Skeletal muscle satellite cell (primary cell): ENCODE results near the gene RPL28.
A peak's percentile ranks its signal among the peaks of the same experiment; 100 is the strongest.
"Not testable (repeated sequence)": the region's sequence is repeated elsewhere in the genome, so short reads cannot be mapped to it uniquely, and the experiment has no call there.

ENCODE experiments used
- H3K27me3 ChIP-seq: 2 replicates; pipeline ENCODE4 v1.7.0; 2013; ENCODE audit warnings: low read length; ENCODE audit not compliant: control insufficient read depth, insufficient read depth
- H3K36me3 ChIP-seq: 2 replicates; pipeline ENCODE4 v1.7.0; 2013; ENCODE audit warnings: mild to moderate bottlenecking, control low read depth, low read length; ENCODE audit not compliant: insufficient read depth
- H3K4me1 ChIP-seq: 2 replicates; pipeline ENCODE4 v1.7.0; 2013; ENCODE audit warnings: low read length; ENCODE audit not compliant: control insufficient read depth, insufficient read depth
- H3K4me2 ChIP-seq: 2 replicates; pipeline ENCODE4 v1.7.0; 2013; ENCODE audit warnings: mild to moderate bottlenecking, low read length
- H3K4me3 ChIP-seq: 2 replicates; pipeline ENCODE4 v1.7.0; 2013; ENCODE audit warnings: low read length
- H3K9ac ChIP-seq: 2 replicates; pipeline ENCODE4 v1.7.0; 2013; ENCODE audit warnings: mild to moderate bottlenecking, low read depth, low read length, moderate library complexity
- H3K9me3 ChIP-seq: replicated peaks from 2 replicates; pipeline ENCODE4 v1.7.0; 2013; ENCODE audit warnings: mild to moderate bottlenecking, control low read depth, low read length

RPL28 gene

GRCh38 chr19:55390461-55390880, 4.7 kb downstream of the RPL28 start:
- H3K9me3 ChIP-seq: no peaks in the 10 kb centered on the region
- H3K4me2 ChIP-seq: no peak overlapping the region
- no peaks in the 10 kb centered on the region for H3K27me3 ChIP-seq
- no peak overlapping the region for H3K9ac ChIP-seq
- peaks cover 25% of the 10 kb centered on the region for H3K4me1 ChIP-seq
- peaks cover 61% of the 10 kb centered on the region for H3K36me3 ChIP-seq
- no peak overlapping the region for H3K4me3 ChIP-seq

GRCh38 chr19:55391191-55391670, 5.5 kb downstream of the RPL28 start:
- Histone ChIP-seq H3K4me3 (no peak overlapping the region), H3K4me1 (peaks cover 25% of the 10 kb centered on the region), H3K36me3 (peaks cover 59% of the 10 kb centered on the region), H3K9me3 (no peaks in the 10 kb centered on the region), H3K4me2 (no peak overlapping the region), H3K27me3 (no peaks in the 10 kb centered on the region), H3K9ac (no peak overlapping the region)

- Histone ChIP-seq H3K4me2 (no peak overlapping the region), H3K36me3 (peaks cover 52% of the 10 kb centered on the region)
These were observed 6.2 kb downstream of the RPL28 start for GRCh38 chr19:55391702-55392615.

GRCh38 chr19:55392820-55393761, 7.4 kb downstream of the RPL28 start:
- Histone ChIP-seq H3K4me2 (no peak overlapping the region), H3K9ac (no peak overlapping the region), H3K4me1 (peaks cover 12% of the 10 kb centered on the region), H3K9me3 (no peaks in the 10 kb centered on the region), H3K36me3 (peaks cover 41% of the 10 kb centered on the region), H3K4me3 (no peak overlapping the region), H3K27me3 (no peaks in the 10 kb centered on the region)

More at GRCh38 chr19:55391702-55392615, 6.2 kb downstream of the RPL28 start:
- no peaks in the 10 kb centered on the region for H3K9me3 ChIP-seq
- H3K4me3 ChIP-seq: no peak overlapping the region
- H3K9ac ChIP-seq: no peak overlapping the region
- H3K4me1 ChIP-seq: peaks cover 23% of the 10 kb centered on the region
- H3K27me3 ChIP-seq: no peaks in the 10 kb centered on the region

- H3K9ac ChIP-seq: no peak overlapping the region
- no peak overlapping the region for H3K4me2 ChIP-seq
- H3K27me3 ChIP-seq: no peaks in the 10 kb centered on the region
- H3K4me3 ChIP-seq: no peak overlapping the region
- peaks cover 28% of the 10 kb centered on the region for H3K36me3 ChIP-seq
- no peaks in the 10 kb centered on the region for H3K4me1 ChIP-seq
- no peaks in the 10 kb centered on the region for H3K9me3 ChIP-seq
These were observed 12.6 kb downstream of the RPL28 start for GRCh38 chr19:55398200-55398925.

- peaks cover 2% of the 10 kb centered on the region for H3K4me1 ChIP-seq
- H3K9me3 ChIP-seq: no peaks in the 10 kb centered on the region
- no peaks in the 10 kb centered on the region for H3K27me3 ChIP-seq
- no peak overlapping the region for H3K9ac ChIP-seq
- no peak overlapping the region for H3K4me2 ChIP-seq
- no peak overlapping the region for H3K4me3 ChIP-seq
- H3K36me3 ChIP-seq: peaks cover 40% of the 10 kb centered on the region
These were observed 14.8 kb downstream of the RPL28 start for GRCh38 chr19:55400281-55401087.

GRCh38 chr19:55401390-55401789, 15.7 kb downstream of the RPL28 start:
- H3K4me2 ChIP-seq, H3K4me3 ChIP-seq, H3K9ac ChIP-seq, H3K9me3 ChIP-seq, H3K27me3 ChIP-seq: not testable (repeated sequence)
- Histone ChIP-seq H3K36me3 (peaks cover 49% of the 10 kb centered on the region), H3K4me1 (peaks cover 11% of the 10 kb centered on the region)

- Histone ChIP-seq H3K9ac (no peak overlapping the region), H3K9me3 (no peaks in the 10 kb centered on the region), H3K27me3 (no peaks in the 10 kb centered on the region), H3K4me3 (no peak overlapping the region), H3K4me1 (peaks cover 15% of the 10 kb centered on the region), H3K4me2 (no peak overlapping the region), H3K36me3 (peaks cover 52% of the 10 kb centered on the region)
These were observed 16.8 kb downstream of the RPL28 start for GRCh38 chr19:55402509-55402908.

- Histone ChIP-seq H3K9me3 (no peaks in the 10 kb centered on the region), H3K4me3 (peak overlapping the region; percentile 94), H3K4me1 (peaks cover 21% of the 10 kb centered on the region), H3K9ac (peak overlapping the region; percentile 99), H3K4me2 (peak overlapping the region; percentile 80), H3K36me3 (peaks cover 48% of the 10 kb centered on the region), H3K27me3 (no peaks in the 10 kb centered on the region)
These were observed 19.9 kb downstream of the RPL28 start for GRCh38 chr19:55405638-55406037.

- H3K27me3 ChIP-seq: no peaks in the 10 kb centered on the region
- peak overlapping the region; percentile 80 for H3K4me2 ChIP-seq
- H3K36me3 ChIP-seq: peaks cover 43% of the 10 kb centered on the region
- peak overlapping the region; percentile 99 for H3K9ac ChIP-seq
- no peaks in the 10 kb centered on the region for H3K9me3 ChIP-seq
- H3K4me3 ChIP-seq: peak overlapping the region; percentile 94
- H3K4me1 ChIP-seq: peaks cover 21% of the 10 kb centered on the region
These were observed 20.5 kb downstream of the RPL28 start for GRCh38 chr19:55406091-55406825.
